Transverse colon (tissue), 4 donors: ENCODE data around the gene SHC2. TPM values are rescaled to one million over a fixed set of nuclear protein-coding genes. Genes with fewer than 3 reads are reported as not detected.

ENCODE experiments used
- DNase-seq: peaks from one replicate; pipeline ENCODE4 v3.0.0-alpha.2; 2019
- H3K27ac ChIP-seq, 4 donors: fragments of 200-600 bp; sonication (generic); 2 replicates each; pipeline ENCODE4 v1.5.1; 2016 to 2018; ENCODE audit warnings: inconsistent platforms in 4 of 4
- H3K27me3 ChIP-seq: fragments of 200-600 bp; sonication (generic); 2 replicates; pipeline ENCODE4 v1.5.1; 2017; ENCODE audit warnings: inconsistent platforms
- H3K36me3 ChIP-seq, 4 donors: fragments of 200-600 bp; sonication (generic); 2 replicates each; pipeline ENCODE4 v1.5.1; 2017 to 2019; ENCODE audit warnings: inconsistent platforms in 4 of 4
- H3K4me1 ChIP-seq, 4 donors: fragments of 200-600 bp; sonication (generic); 2 replicates each; pipeline ENCODE4 v1.5.1; 2017 to 2020; ENCODE audit warnings: inconsistent platforms in 4 of 4
- H3K4me3 ChIP-seq, 4 donors: fragments of 200-600 bp; sonication (generic); 1 replicate in 1 of 4; 2 replicates in 3 of 4; pipeline versions ENCODE4 v1.5.1 to v1.6.1; 2017 to 2019; ENCODE audit warnings: inconsistent platforms in 4 of 4
- H3K9me3 ChIP-seq, 2 donors: fragments of 200-600 bp; sonication (generic); 2 replicates each; pipeline ENCODE4 v1.5.1; 2017 to 2019; ENCODE audit warnings: inconsistent platforms in 2 of 2
- CTCF ChIP-seq, 5 experiments: fragments of 200-600 bp in 3 of 5; fragments of 450-650 bp in 2 of 5; sonication (generic) in 3 of 5; IDR thresholded peaks; 1 replicate in 2 of 5; 2 replicates in 3 of 5; pipeline ENCODE4 v1.5.1; 2016 to 2017; ENCODE audit warnings: antibody characterized with exemption in 5 of 5, inconsistent platforms in 3 of 5, mild to moderate bottlenecking in 2 of 5, moderate library complexity in 1 of 5
- EP300 ChIP-seq: sonication (generic); formaldehyde crosslinking; IDR thresholded peaks from one replicate; pipeline ENCODE4 v1.6.1; 2017; ENCODE audit warnings: antibody characterized with exemption, low read depth
- POLR2A ChIP-seq: fragments of 450-650 bp; IDR thresholded peaks from one replicate; pipeline ENCODE4 v1.6.1; 2016; ENCODE audit warnings: antibody characterized with exemption, mild to moderate bottlenecking, moderate library complexity
- POLR2AphosphoS5 ChIP-seq, 3 donors: sonication (generic); formaldehyde crosslinking; IDR thresholded peaks; one replicate each; pipeline ENCODE4 v1.6.1; 2016; ENCODE audit warnings: antibody characterized with exemption in 3 of 3
- WGBS, 2 donors: methylation state at CpG; one replicate each; pipeline ENCODE4 v1.1.5; 2018; ENCODE audit warnings: low coverage in 1 of 2; 5-methylcytosine and 5-hydroxymethylcytosine counted together
- in situ Hi-C, 4 donors: fragments of 200-750 bp; cut with MboI; loops; one replicate each; pipeline versions ENCODE4 v1.15.0 to v1.15.1; 2017; ENCODE audit warnings: low sequenced_read_pairs in 3 of 4, low pct_ligation_motif_present in 1 of 4, low pct_unique_long_range_greater_than_20kb in 1 of 4
- intact Hi-C: fragments of 100-400 bp; cut with DNase I; formaldehyde crosslinking; loops from one replicate; pipeline ENCODE4 v1.15.1; 2023; ENCODE audit warnings: low total_unique reads
- total RNA-seq, 4 donors: library from RNA; depleted of rRNA; stranded (reverse); fragments of >200 nt; gene quantifications; one replicate each; pipeline ENCODE4 v1.1.0, GENCODE V29; 2016

The SHC2 gene
- total RNA-seq, 4 donors from 2014 or later = 6.3 to 30.3 (median 11.1) TPM

DNA sequence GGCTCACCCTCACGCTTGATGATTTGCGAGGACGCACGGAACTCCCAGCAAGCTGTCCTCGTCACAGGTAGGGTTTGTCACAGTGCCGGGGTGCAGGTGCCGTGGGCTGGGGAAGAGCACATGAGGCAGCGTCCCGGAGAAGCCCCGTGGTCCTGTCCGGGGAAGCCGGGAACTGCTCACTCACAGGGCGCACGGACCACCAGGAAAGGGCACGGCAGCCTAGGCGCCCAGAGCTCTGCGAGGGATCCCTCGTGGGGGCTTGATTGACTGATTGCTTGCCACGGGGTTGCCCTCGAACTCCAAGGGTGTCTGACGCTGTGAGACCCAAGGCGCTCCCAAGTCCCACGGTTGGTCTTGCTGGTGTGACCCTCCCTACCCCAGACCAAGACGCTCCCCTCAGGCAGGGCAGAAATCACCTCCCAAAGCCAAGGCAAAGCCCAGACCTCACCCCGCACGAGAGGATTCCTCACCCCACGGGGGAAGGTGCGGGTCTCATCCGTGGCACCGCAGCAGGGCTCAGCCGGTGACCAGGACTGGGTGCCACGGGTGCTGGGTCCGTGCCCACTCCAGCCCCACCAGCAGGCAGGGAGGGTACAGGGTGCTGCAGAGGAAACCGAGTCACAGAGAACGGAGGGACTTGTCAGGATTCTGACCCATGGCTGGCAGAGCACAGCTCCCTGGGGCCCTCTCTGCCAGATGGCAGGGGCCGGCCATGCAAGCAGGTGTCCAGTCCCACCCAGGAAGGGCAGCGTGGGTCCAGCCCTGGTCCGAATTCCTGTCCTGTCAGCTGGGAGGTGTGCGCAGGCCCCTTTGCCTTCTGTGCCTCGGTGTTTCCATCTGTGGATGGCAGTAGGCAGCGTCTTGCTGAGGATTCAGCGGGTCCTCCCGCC, 59.6 kb downstream of the SHC2 start:
- H3K27me3 ChIP-seq = peaks cover 54% of the 10 kb centered on the region
- TF ChIP-seq EP300 (no peak), POLR2AphosphoS5 (IDR thresholded peaks at IDR 0.05) (no peak), POLR2A (no peak), CTCF (IDR thresholded peaks at IDR 0.05) (no peak)
- in situ Hi-C loops (no loop called here), intact Hi-C loops (no loop called here)
- H3K4me3 ChIP-seq = no peak overlapping the region
- DNase-seq = no peak
- H3K4me1 ChIP-seq = peaks cover 4 to 20% (median 9%) of the 10 kb centered on the region in 4 donors
- H3K27ac ChIP-seq = no peak overlapping the region
- WGBS, 2 donors = 79% methylated on average over 42 of the region's 43 CpGs; no CpG with 5 or more reads in 1 of the 2 donors
- H3K36me3 ChIP-seq = no peaks in the 10 kb centered on the region
- H3K9me3 ChIP-seq = no peaks in the 10 kb centered on the region

GRCh38 chr19:399370-399769, 61.5 kb downstream of the SHC2 start:
- no peak for TF ChIP-seq POLR2AphosphoS5 (IDR thresholded peaks at IDR 0.05)
- TF ChIP-seq CTCF (IDR thresholded peaks at IDR 0.05) = no peak
- TF ChIP-seq POLR2A = no peak
- no peaks in the 10 kb centered on the region for H3K36me3 ChIP-seq
- no peak overlapping the region for H3K4me3 ChIP-seq
- intact Hi-C loops = no loop called here
- no peak for DNase-seq
- peaks cover 0 to 7% (median 0%) of the 10 kb centered on the region in 4 donors for H3K4me1 ChIP-seq
- in situ Hi-C loops = no loop called here
- H3K27me3 ChIP-seq = peaks cover 46% of the 10 kb centered on the region
- WGBS, 2 donors = 41% methylated on average over 5 of the region's 9 CpGs; no CpG with 5 or more reads in 1 of the 2 donors
- no peak overlapping the region for H3K27ac ChIP-seq
- H3K9me3 ChIP-seq = no peaks in the 10 kb centered on the region

DNA sequence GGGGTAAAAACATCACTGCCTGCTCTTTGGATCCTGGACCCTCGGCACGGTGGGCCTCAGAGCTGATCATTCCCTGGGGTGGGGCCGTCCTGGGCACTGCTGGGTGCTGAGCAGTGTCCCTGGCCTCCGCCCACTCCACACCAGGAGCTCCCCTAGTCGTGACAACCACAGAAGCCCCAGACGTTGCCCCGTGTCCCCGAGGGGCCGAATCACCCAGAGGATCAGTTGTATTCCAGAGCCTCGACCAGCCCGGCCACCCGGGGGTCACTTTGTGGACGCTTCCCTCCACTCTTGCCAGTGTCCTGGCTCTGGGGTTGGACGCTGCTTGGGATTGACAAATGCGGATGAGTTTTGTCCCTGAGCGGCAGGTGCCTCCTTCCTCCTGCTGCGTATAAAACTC, 62.1 kb downstream of the SHC2 start:
- DNase-seq = no peak
- no peak for TF ChIP-seq EP300
- no peak for TF ChIP-seq CTCF (IDR thresholded peaks at IDR 0.05)
- TF ChIP-seq POLR2A = no peak
- TF ChIP-seq POLR2AphosphoS5 (IDR thresholded peaks at IDR 0.05) = no peak
- peaks cover 45% of the 10 kb centered on the region for H3K27me3 ChIP-seq
- no peak overlapping the region for H3K27ac ChIP-seq
- in situ Hi-C loops (no loop called here), intact Hi-C loops (no loop called here)
- 68% methylated on average over 17 of the region's 17 CpGs; no CpG with 5 or more reads in 1 of the 2 donors for WGBS, 2 donors
- no peaks in the 10 kb centered on the region for H3K9me3 ChIP-seq
- H3K4me3 ChIP-seq = no peak overlapping the region
- H3K4me1 ChIP-seq = peaks cover 0 to 7% (median 0%) of the 10 kb centered on the region in 4 donors
- H3K36me3 ChIP-seq = no peaks in the 10 kb centered on the region

GRCh38 chr19:397941-398706, 62.7 kb downstream of the SHC2 start:
- H3K36me3 ChIP-seq = no peaks in the 10 kb centered on the region
- no peak overlapping the region for H3K4me3 ChIP-seq
- H3K9me3 ChIP-seq = no peaks in the 10 kb centered on the region
- DNase-seq = no peak
- H3K4me1 ChIP-seq = peaks cover 0 to 7% (median 0%) of the 10 kb centered on the region in 4 donors
- in situ Hi-C loops = no loop called here
- intact Hi-C loops = no loop called here
- no peak for TF ChIP-seq CTCF (IDR thresholded peaks at IDR 0.05)
- TF ChIP-seq POLR2A = no peak
- no peak for TF ChIP-seq EP300
- no peak for TF ChIP-seq POLR2AphosphoS5 (IDR thresholded peaks at IDR 0.05)
- H3K27me3 ChIP-seq = peaks cover 39% of the 10 kb centered on the region
- no peak overlapping the region for H3K27ac ChIP-seq
- 91 to 97% methylated on average over 6 to 31 of the region's 31 CpGs for WGBS, 2 donors
